HG02870 (cell line): ENCODE measurements around the gene PTPRCAP.

Experiments used
- ATAC-seq: cut with Tn5 transposase; IDR thresholded peaks from one replicate; pipeline ENCODE4 v1.9.1; 2021; ENCODE audit warnings: mild to moderate bottlenecking, moderate library complexity; ENCODE audit not compliant: unreplicated experiment

Gene PTPRCAP

GRCh38 chr11:67441731-67442351, 4.4 kb upstream of the PTPRCAP start:
- ATAC-seq: no peak

DNA sequence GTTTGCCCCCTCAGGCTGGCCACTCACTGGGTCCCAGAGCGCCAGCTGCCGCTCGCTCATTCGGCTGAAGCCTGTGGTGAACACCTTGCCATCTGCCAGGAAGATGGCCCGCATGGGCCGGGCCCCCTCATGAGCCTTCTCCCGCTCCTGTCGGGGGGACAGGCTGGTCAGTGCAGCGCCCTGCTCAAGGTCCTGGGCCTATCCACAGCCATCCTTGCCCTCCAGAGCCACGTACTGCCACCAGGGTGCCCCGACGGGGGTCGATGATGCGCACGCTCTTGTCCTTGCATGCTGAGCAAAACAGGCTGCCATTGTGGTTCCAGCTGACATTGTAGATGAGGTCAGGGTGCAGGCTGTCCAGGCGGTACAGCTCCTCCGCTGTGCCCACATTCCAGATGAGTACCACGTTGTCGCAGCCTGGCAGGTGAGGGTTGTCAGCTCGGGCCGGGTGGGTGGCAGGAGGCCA, 3.6 kb upstream of the PTPRCAP start:
- no peak for ATAC-seq

- ATAC-seq: no peak
Measured at GRCh38 chr11:67440229-67441097, 3.0 kb upstream of the PTPRCAP start.

- ATAC-seq: no peak
Measured at GRCh38 chr11:67439321-67440228, 2.1 kb upstream of the PTPRCAP start.

DNA sequence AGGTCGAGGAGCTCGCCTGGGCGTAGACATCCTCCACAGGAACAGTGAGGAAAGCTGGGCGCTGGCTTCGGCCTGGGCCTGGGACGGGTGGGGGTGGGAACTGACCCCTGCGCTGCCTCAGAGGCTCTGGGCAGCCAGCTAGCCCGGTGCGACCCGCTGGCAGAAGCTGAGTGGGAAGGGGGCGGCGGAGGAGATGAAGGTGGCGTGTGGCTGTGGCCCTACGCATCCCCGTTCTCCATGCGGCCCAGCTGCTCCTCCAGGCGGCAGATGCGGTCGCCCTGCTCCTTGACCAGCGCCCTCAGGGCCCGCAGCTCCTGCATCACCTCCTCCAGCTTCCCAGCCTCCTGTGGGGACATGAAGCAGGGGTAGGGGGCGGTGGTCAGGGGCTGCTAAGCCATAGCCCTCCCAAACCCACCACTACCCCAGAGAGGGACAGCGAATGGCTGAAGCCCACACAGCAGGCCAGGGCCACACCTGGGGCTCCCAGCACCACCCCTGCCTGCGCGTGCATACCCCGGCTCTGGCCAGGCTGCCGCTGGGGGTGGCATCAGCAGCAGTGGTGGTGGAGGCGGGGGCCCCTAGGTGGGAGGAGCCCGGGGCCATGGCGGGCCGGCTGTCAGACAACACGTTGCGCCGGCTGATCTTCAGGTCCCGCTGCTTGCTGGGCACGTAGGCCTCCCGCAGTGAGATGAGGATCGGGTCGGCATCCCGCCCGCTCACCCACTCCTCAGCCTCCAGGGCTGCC, 848 bp upstream of the PTPRCAP start:
- ATAC-seq: no peak

DNA sequence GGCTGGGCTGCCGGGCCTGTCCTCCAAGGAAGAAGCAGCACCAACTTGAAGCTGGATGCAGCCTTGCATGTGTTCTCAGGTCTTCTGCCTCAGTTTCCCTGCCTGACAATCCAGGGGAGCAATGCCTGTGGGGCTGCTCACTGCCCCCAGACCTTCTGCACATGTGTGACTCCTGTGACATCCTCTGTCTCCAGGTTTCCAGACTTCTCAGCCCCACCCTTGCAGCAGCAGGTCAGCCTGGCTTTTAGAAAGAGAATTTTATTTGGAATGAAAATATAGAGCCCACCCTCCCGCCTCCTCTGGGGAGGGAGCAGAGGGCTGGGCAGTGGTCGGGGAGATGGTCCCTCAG, 301 bp upstream of the PTPRCAP start:
- no peak for ATAC-seq

DNA sequence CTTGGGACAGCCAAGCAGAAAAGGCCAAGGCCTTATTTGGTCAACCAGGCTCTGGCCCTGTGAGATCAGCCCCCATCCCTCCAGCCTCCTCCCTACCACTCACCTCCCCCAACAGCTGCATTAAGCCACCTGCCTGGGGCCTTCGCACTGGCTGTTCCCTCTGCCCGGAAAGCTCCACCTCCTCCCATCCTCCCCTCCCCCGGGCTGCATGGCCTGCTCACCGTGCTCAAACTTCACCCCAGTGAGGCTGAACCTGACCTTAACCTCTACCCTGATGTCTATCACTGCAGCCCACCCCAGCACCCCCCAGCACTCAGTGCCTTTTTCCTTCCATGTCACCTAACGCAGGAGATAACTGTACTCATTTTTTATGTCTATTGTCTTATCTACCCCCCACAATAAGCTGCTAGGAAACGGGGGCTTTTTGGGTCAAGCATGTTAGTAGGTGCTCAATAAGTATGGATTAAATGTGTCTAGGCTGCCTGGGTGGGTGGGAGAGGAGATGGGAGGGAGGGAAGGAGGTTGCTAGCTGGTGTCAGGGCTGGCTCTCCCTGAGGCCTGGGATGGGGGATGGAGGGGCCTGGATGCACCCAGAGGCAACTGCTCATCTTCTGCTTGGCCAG, 912 bp downstream of the PTPRCAP start:
- no peak for ATAC-seq

GRCh38 chr11:67435727-67436458, 1.6 kb downstream of the PTPRCAP start:
- ATAC-seq: no peak

- ATAC-seq: no peak
Measured at GRCh38 chr11:67435031-67435726, 2.3 kb downstream of the PTPRCAP start.

- no peak for ATAC-seq
Measured at GRCh38 chr11:67434395-67434881, 3.0 kb downstream of the PTPRCAP start.

DNA sequence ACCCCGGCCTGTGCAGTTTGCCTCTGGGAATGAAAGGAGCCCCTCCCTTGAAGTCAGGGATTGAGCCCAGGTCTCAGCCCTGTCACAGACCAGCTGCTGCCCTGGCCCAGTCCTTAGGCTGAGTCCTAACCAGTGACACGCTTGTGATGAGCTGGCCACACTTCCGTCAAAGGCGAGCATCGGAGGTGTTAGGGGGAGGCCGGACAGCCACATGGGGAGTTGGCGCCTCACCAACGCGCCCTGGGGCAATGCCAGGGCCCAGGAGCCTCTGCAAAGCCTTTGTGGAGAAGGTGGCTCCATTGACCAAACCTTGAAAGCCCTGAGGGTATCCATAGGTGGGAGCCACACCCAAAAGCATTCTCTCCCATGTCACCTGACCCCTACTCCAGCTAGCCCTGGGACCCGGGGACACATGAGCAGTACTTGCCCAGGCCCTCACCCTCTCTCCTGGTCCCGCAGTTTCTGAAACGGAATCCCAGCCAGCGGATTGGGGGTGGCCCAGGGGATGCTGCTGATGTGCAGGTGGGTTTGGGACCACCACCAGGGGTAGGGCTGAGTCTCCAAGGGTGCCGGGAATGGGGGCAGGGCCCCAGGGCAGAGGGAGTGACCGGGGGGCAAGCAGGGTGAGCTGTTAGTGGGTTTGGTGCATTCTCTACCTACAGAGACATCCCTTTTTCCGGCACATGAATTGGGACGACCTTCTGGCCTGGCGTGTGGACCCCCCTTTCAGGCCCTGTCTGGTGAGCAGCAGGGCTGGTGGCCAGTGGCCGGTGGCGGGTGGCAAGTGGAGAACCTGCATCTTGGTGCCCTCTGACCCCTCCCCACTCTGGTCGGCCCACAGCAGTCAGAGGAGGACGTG, 3.7 kb downstream of the PTPRCAP start:
- no peak for ATAC-seq

DNA sequence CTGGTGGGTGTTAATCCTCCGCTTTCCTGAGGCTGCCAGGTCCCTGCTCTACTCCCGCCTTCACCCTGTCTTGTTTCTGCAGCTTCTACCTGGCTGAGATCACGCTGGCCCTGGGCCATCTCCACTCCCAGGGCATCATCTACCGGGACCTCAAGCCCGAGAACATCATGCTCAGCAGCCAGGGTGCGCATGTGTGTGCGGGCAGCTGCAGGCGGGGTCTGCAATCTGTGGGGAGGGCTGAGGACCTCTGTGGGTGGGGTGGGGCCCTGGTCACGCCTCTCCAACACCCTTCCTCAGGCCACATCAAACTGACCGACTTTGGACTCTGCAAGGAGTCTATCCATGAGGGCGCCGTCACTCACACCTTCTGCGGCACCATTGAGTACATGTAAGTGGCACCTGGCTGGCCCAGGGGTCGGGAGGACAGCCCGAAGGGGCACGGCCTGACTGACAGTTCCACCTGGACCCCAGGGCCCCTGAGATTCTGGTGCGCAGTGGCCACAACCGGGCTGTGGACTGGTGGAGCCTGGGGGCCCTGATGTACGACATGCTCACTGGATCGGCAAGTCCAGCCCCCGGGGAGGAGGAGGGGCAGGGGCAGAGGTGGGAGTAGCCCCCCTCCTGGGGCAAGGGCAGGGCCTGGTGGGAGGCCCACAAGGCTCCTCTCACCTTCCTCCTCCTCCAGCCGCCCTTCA, 4.7 kb downstream of the PTPRCAP start:
- ATAC-seq: no peak

DNA sequence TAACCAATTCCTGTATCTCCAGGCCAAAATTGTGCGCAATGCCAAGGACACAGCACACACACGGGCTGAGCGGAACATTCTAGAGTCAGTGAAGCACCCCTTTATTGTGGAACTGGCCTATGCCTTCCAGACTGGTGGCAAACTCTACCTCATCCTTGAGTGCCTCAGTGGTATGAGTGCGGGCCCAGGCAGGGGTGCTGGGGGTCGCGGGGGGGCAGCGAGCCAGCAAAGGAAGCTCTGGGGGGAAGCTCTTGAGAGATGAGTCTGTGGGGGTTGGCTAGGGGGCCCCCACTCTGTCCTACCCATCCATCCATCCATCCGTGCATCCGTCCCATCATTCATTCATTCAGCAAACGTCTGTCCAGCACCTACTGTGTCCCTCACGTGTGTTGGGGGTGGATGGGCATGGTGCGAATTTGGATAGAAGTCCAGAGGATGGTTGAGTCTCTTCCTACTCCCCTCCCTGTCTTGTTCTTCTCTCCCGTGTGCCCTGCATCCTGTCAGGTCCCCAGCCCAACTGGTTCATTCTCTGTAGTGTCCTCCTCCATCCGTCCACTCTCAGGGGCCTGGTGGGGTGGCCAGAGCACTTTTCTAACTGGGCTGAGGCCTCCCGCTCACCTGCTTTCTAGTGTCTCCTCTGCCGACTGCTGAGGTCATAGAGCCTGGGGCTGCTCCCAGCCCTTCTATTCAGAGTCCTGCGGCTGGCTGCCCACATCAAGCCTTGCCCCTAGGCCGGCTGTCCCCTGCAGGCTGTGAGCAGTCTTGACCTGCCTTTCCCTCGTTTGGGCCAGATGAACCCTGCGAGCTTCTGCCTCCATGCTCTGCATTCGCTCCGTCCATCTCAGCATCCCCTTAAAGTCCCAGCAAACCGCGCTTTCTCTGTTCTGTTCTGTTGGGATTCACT, 5.9 kb downstream of the PTPRCAP start:
- no peak for ATAC-seq

DNA sequence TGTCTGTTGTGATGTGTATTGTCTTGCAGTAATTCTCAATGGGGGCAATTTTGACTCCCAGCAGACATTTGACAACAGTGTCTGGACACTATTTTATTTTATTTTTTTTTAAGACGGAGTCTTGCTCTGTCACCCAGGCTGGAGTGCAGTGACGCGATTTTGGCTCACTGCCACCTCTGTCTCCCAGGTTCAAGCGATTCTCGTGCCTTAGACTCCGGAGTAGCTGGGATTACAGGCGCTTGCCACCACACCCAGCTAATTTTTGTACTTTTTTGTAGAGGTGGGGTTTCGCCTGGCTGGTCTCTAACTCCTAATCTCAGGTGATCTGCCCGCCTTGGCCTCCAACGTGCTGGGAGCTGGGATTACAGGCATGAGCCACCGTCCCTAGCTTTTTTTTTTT, 7.8 kb downstream of the PTPRCAP start:
- no peak for ATAC-seq

DNA sequence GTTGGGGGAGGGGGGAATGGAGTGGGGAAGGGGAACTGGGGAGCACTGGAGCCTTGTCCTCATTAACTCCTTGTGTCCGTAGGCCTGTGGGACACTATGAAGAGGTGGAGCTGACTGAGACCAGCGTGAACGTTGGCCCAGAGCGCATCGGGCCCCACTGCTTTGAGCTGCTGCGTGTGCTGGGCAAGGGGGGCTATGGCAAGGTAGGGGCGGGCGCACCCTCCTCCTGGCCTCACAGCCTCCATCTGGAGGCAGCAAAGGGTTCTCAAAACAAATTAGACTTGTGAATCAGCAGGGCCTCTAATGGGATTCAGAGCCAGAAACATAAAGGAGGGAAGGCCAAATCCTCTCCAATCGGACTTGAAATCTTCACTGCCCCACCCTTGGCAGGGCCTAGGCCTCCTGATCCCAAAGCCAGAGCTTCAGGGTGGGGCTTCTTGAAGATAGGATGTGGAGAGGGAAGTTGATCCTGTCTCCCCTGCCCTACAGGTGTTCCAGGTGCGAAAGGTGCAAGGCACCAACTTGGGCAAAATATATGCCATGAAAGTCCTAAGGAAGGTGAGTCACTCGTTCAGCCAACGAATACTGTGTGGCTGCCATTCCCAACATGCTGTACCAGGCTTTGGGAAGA, 8.3 kb downstream of the PTPRCAP start:
- no peak for ATAC-seq
